Measurements from ENCODE around the gene MORN1.
A peak's percentile ranks its signal among the peaks of the same experiment; 100 is the strongest.

Gene MORN1

DNA sequence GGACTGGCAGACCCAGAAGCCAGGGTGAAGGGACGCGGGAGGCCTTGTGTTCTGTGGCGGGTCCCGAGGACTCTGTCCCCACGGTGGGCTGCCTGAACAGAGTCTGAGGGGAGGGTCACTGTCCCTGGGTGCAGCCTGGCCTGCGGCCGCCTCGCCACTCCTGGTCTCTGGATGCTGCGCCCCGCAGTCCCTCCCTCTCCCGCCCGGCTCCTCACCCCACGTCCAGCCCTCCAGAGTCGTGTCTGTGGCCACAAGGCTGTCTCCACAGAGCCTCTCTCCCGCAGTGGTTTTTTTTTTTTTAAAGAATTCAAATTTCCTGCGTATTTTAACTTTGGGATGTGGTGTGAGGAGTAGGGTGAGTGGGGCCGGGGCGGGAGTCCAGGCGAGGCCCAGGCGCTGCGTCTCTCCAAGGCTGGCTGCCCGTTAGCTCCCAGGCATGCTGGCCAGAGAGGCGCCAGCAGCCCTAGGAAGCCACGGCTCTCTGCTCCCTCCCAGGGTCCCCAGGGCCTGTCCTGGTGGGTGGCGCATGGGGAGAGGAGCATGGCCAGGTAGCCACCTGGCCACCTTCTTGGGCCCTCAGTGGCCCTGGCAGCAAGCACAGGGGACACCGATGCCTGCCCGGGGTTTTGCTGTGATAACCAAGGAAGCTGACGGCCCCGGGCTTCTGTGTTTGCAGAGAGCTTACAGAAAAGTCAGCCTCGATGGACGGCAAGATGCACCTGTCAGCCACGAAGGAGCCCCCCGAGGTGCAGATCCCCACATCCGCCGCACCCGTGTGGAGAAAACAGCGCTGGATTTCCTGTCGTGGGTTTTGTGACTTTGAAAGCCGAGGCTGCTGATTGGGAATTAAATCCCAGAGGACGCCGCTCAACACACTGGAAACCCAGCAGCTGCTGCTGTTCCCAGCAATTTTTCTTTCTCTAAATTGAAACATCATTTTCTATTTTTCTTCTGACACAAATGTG is 72.8 kb downstream of the MORN1 start:
- DNase-seq (ENCODE audit: low spot score): no peak

DNA sequence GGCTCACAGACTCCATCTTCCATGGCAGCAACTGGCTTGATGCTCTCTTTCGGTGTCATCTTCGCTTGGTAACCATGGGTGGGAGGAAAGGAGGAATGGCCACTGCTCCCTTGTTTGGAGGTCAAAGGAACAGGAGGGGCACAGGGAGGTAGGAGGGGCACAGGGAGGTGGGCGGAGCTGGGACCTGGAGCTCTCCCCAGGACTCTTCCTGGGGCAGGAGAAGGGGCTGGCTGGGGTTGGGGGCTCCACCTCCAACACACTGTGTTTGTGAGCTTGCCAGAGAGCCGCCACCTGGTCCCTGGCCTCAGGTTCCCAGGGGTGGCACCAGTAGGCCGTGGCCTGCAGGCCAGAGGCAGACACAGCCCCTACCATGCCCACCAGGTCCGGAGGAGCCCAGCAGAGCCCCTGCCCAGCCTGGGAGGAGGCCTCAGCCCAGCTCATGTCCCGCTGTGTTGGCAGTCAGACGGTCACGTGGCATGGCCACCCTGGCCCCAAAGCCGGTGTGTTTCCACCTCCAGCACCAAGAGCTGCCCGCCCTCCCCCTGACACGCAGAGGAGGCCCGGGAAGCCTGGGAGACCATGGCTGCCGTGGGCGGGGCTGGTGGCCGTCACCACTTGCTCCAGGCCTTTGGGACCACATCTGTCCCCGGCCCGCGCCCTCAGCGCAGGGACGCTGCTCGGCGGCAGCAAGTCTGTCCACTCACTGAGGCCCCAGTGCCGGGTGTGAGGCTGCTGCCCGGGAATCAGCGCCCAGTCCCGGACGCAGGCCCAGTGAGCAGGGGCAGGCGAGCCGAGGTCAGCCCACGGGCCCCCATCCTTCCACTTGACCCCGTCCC is 73.9 kb downstream of the MORN1 start:
- no peak for DNase-seq (ENCODE audit: low spot score)

GRCh38 chr1:2316451-2316961 is 74.8 kb downstream of the MORN1 start:
- peak; percentile 11 for DNase-seq (ENCODE audit: low spot score)

- DNase-seq (ENCODE audit: low spot score): no peak
Observed at GRCh38 chr1:2315674-2316450, 75.5 kb downstream of the MORN1 start.

- DNase-seq (ENCODE audit: low spot score): peak; percentile 33
Observed at GRCh38 chr1:2314803-2315673, 76.3 kb downstream of the MORN1 start.

DNA sequence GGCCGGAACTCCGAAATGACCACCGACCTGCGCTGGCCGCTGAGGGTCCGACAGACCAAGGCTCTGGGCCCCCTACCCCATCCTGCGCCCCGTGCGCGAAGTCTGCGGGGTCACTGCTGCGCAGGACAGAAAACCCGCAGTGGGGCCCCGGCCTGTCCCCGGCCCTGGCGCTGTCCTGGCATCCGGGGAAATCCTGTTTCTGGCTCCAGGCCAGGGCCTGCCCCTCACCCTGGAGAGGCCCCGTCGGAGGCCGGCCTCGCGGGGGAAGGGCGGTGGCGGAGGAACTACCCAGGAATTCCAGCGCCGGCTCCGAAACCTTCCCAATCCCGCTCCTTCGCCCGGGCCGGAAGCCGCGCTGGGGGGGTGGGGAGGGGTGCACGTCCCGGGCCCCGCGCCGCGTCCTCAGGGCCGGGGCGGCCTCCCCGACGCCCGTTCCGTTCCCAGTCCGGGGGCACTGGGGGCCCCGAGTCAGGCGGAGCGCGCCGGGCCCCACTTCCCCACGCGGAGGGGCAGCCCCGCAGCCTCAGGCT is 77.0 kb downstream of the MORN1 start:
- DNase-seq (ENCODE audit: low spot score): peak; percentile 61

- no peak for DNase-seq (ENCODE audit: low spot score)
Observed at GRCh38 chr1:2313651-2314261, 77.6 kb downstream of the MORN1 start.

- DNase-seq (ENCODE audit: low spot score): no peak
Observed at GRCh38 chr1:2312515-2313301, 78.6 kb downstream of the MORN1 start.

DNA sequence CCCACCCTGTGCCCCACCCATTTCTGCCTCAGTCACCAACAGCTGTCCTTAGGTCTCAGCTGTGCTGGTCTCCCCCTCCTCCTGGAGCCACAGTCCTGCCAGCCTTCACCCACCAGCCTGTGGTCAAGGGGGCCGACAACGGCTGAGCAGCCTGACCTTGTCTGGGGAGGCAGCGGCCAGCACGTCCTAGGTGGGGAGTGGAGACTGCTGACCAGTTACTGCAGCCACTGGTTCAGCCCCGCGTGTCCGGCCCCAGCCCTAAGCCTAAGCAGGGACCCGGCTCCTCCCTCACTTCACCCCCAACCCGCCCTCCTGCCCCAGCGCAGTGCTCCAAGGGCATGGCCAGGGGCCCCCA is 79.2 kb downstream of the MORN1 start:
- no peak for DNase-seq (ENCODE audit: low spot score)

- peak; percentile 42 for DNase-seq (ENCODE audit: low spot score)
Observed at GRCh38 chr1:2311184-2312032, 79.9 kb downstream of the MORN1 start.

- no peak for DNase-seq (ENCODE audit: low spot score)
Observed at GRCh38 chr1:2310332-2311183, 80.8 kb downstream of the MORN1 start.

DNA sequence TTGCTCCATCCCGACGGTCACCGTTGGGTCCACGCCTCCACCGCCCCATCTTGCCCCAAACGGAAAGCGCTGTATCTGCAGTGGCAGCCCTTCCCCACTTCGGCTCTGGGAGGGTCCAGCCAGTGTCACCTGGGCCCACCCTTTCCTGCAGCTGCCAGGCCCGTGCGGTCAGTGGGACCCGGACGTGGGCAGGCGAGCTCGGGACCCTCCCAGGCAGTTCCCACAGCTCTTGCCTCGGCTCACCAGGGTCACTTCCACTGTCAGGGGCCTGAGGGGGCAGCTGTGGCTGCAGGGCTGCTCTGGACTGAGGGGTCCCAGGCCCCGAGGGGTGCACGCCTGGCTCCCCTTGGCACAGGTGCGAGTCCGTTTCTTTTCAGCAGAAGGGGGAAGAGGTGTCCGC is 82.5 kb downstream of the MORN1 start:
- DNase-seq (ENCODE audit: low spot score): no peak

GRCh38 chr1:2307972-2308371 is 83.4 kb downstream of the MORN1 start:
- no peak for DNase-seq (ENCODE audit: low spot score)

- no peak for DNase-seq (ENCODE audit: low spot score)
Observed at GRCh38 chr1:2307064-2307605, 84.2 kb downstream of the MORN1 start.

DNA sequence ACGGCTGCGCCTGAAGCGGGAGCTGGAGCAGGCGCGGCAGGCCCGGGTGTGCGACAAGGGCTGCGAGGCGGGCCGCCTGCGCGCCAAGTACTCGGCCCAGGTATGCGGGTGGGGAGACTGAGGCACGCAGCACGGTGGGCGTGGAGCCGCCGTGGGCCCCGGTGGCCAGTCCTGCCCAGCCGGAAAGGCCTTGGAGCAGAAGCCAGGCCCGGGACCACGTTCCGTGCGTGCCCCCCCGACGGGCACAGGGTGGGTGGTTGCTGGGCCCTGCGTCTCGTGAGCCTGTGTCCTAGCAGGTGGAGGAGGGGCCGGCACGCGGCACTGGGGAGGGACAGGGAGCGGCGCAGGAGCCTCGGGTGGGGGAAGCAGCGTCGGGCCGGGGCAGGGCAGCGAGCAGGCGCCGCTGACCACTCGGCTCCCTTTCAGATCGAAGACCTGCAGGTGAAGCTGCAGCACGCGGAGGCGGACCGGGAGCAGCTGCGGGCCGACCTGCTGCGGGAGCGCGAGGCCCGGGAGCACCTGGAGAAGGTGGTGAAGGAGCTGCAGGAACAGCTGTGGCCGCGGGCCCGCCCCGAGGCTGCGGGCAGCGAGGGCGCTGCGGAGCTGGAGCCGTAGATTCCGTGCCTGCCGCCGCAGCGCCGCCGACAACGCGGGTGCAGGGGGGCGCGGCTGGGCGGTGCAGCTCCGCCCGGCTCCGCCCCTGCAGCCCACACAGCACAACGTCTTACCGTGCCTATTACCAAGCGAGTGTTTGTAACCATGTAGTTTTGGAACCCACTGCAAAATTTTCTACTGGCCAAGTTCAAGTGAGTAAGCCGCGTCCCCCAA is 85.0 kb downstream of the MORN1 start:
- DNase-seq (ENCODE audit: low spot score): no peak

GRCh38 chr1:2304921-2305681 is 86.3 kb downstream of the MORN1 start:
- no peak for DNase-seq (ENCODE audit: low spot score)

Measured in kidney tubule cell (primary cell).